WTC11 (cell line): ENCODE results near the gene NEURL4. TPM values are rescaled to one million over a fixed set of nuclear protein-coding genes. Genes with fewer than 3 reads are reported as not detected.

ENCODE experiments used
- AR ChIP-seq: fragments of 250-450 bp; sonication (Bioruptor Pico); IDR thresholded peaks from 2 replicates; pipeline ENCODE4 v1.9.0; 2021; ENCODE audit warnings: mild to moderate bottlenecking
- FOXP1 ChIP-seq: sonication (generic); formaldehyde crosslinking; IDR thresholded peaks from 2 replicates; pipeline ENCODE4 v1.8.0; 2022; ENCODE audit warnings: missing genetic modification reagents, mild to moderate bottlenecking, moderate library complexity, borderline replicate concordance
- GABPB1 ChIP-seq: sonication (generic); formaldehyde crosslinking; IDR thresholded peaks from 2 replicates; pipeline ENCODE4 v1.8.1; 2023; ENCODE audit warnings: mild to moderate bottlenecking, missing genetic modification reagents
- NR2C2 ChIP-seq: sonication (generic); formaldehyde crosslinking; IDR thresholded peaks from 2 replicates; pipeline ENCODE4 v1.8.0; 2022; ENCODE audit warnings: mild to moderate bottlenecking, missing genetic modification reagents
- NR3C1 ChIP-seq: sonication (generic); formaldehyde crosslinking; conservative IDR thresholded peaks from 2 replicates; pipeline ENCODE4 v1.8.1; 2023; ENCODE audit warnings: low read depth, mild to moderate bottlenecking, missing genetic modification reagents
- PREB ChIP-seq: sonication (generic); formaldehyde crosslinking; IDR thresholded peaks from 2 replicates; pipeline ENCODE4 v1.8.1; 2022; ENCODE audit warnings: mild to moderate bottlenecking, missing genetic modification reagents, moderate library complexity, borderline replicate concordance
- RELA ChIP-seq: sonication (generic); formaldehyde crosslinking; IDR thresholded peaks from 2 replicates; pipeline ENCODE4 v1.8.1; 2022; ENCODE audit warnings: missing genetic modification reagents, mild to moderate bottlenecking, borderline replicate concordance
- SMAD4 ChIP-seq: sonication (generic); formaldehyde crosslinking; IDR thresholded peaks from 2 replicates; pipeline ENCODE4 v1.8.0; 2022; ENCODE audit warnings: mild to moderate bottlenecking, missing genetic modification reagents
- SP1 ChIP-seq: sonication (generic); formaldehyde crosslinking; conservative IDR thresholded peaks from 2 replicates; pipeline ENCODE4 v1.8.1; 2022; ENCODE audit warnings: missing genetic modification reagents
- TEAD4 ChIP-seq: sonication (generic); formaldehyde crosslinking; IDR thresholded peaks from 2 replicates; pipeline ENCODE4 v1.8.0; 2022; ENCODE audit warnings: mild to moderate bottlenecking, missing genetic modification reagents
- ZNF263 ChIP-seq: sonication (generic); formaldehyde crosslinking; IDR thresholded peaks from 2 replicates; pipeline ENCODE4 v1.8.1; 2022; ENCODE audit warnings: low read depth, mild to moderate bottlenecking, moderate library complexity, missing genetic modification reagents
- ZNF317 ChIP-seq: sonication (generic); formaldehyde crosslinking; IDR thresholded peaks from 2 replicates; pipeline ENCODE4 v1.8.1; 2023; ENCODE audit warnings: low read depth, mild to moderate bottlenecking, moderate library complexity, missing genetic modification reagents, borderline replicate concordance
- ZNF423 ChIP-seq: fragments of 250-450 bp; sonication (Bioruptor Pico); IDR thresholded peaks from 2 replicates; pipeline ENCODE4 v2.1.2; 2022; ENCODE audit warnings: mild to moderate bottlenecking, moderate library complexity
- total RNA-seq: library from RNA; stranded (reverse); gene quantifications from 3 replicates; pipeline ENCODE4 v1.2.3, GENCODE V29; 2021
- TF ChIP-seq, protein P1 (sequence below): sonication (generic); formaldehyde crosslinking; IDR thresholded peaks from 2 replicates; pipeline ENCODE4 v1.8.0; 2022; ENCODE audit warnings: mild to moderate bottlenecking, missing genetic modification reagents
- TF ChIP-seq, protein P2 (sequence below): sonication (generic); formaldehyde crosslinking; IDR thresholded peaks from 2 replicates; pipeline ENCODE4 v1.8.1; 2023; ENCODE audit warnings: mild to moderate bottlenecking, missing genetic modification reagents, moderate library complexity
- TF ChIP-seq, protein P3 (sequence below): sonication (generic); formaldehyde crosslinking; IDR thresholded peaks from 2 replicates; pipeline ENCODE4 v1.8.1; 2023; ENCODE audit warnings: mild to moderate bottlenecking, missing genetic modification reagents
- TF ChIP-seq, protein P4 (sequence below): sonication (generic); formaldehyde crosslinking; conservative IDR thresholded peaks from 2 replicates; pipeline ENCODE4 v1.8.1; 2023; ENCODE audit warnings: mild to moderate bottlenecking, low read depth, missing genetic modification reagents, moderate library complexity
- TF ChIP-seq, protein P5 (sequence below): sonication (generic); formaldehyde crosslinking; IDR thresholded peaks from 2 replicates; pipeline ENCODE4 v1.8.1; 2022; ENCODE audit warnings: missing genetic modification reagents, borderline replicate concordance

Gene NEURL4
- total RNA-seq, 1 experiment from 2014 or later, result 64.4 TPM

DNA sequence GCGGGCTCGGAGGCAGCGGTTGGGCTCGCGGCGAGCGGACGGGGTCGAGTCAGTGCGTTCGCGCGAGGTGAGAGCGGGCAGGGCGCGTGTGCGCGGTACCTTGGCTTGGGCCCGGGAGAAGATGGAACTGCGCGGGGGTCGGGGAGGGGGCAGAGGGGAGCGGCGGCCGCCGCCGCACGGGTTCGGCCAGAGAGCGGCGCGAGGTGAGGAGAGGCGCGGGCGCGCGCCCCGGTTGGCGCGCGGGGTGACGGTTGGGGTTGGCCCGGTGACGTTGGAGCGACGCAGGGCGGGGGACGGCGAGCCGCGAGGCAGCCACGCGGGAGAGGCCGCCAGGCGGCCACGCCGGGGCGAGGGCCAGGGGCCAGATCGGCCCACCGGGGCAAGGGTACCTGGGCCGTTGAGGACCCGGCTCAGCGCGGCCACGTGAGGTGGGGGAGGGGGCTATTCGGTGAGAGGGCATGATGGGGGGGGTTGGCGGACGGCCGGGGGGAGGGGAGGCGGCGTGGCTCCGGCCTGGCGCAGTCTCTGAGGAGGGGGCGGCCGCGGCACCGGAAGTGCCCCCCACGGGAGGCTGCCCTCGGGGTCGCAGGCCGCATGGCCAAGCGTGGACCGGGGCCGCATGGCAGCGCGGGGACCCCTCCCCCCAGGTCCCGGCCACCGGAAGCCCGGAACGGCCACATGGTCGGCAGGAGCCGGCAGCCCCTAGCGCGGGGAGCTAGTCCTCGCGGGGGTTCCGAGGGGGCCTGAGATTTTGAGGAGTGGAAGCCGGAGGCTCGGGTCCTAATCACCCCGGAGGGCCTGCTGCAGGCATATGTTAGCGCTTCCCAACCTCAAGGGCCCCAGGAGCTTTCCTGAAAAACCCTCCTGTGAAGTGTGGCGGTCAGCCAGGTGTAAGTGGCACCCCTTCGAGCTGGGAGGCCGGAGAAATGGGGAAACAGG lies 21.2 kb downstream of the NEURL4 start (continued):
- TF ChIP-seq, protein P1, sequence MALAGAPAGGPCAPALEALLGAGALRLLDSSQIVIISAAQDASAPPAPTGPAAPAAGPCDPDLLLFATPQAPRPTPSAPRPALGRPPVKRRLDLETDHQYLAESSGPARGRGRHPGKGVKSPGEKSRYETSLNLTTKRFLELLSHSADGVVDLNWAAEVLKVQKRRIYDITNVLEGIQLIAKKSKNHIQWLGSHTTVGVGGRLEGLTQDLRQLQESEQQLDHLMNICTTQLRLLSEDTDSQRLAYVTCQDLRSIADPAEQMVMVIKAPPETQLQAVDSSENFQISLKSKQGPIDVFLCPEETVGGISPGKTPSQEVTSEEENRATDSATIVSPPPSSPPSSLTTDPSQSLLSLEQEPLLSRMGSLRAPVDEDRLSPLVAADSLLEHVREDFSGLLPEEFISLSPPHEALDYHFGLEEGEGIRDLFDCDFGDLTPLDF (CRISPR knock-in tag), result no peak
- TF ChIP-seq RELA (0 out of 2 replicates have a peak, but pooled peaks have one; percentile 53), ZNF423 (no peak), ZNF263 (CRISPR knock-in tag) (0 out of 2 replicates have a peak, but pooled peaks have one; percentile 26), SP1 (CRISPR knock-in tag) (no peak; the same call in 1 of the 2 replicates), ZNF317 (CRISPR knock-in tag) (peak; percentile 30; the same call in 1 of the 2 replicates), GABPB1 (CRISPR knock-in tag) (peak; percentile 41), PREB (CRISPR knock-in tag) (no peak), AR (CRISPR knock-in tag) (no peak), TEAD4 (CRISPR knock-in tag) (no peak), NR3C1 (CRISPR knock-in tag) (no peak), FOXP1 (peak; percentile 13), NR2C2 (CRISPR knock-in tag) (no peak), SMAD4 (CRISPR knock-in tag) (no peak)
- TF ChIP-seq, protein P2, sequence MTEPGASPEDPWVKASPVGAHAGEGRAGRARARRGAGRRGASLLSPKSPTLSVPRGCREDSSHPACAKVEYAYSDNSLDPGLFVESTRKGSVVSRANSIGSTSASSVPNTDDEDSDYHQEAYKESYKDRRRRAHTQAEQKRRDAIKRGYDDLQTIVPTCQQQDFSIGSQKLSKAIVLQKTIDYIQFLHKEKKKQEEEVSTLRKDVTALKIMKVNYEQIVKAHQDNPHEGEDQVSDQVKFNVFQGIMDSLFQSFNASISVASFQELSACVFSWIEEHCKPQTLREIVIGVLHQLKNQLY (CRISPR knock-in tag), result peak; percentile 13; the same call in 1 of the 2 replicates
- TF ChIP-seq, protein P3, sequence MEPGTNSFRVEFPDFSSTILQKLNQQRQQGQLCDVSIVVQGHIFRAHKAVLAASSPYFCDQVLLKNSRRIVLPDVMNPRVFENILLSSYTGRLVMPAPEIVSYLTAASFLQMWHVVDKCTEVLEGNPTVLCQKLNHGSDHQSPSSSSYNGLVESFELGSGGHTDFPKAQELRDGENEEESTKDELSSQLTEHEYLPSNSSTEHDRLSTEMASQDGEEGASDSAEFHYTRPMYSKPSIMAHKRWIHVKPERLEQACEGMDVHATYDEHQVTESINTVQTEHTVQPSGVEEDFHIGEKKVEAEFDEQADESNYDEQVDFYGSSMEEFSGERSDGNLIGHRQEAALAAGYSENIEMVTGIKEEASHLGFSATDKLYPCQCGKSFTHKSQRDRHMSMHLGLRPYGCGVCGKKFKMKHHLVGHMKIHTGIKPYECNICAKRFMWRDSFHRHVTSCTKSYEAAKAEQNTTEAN, result no peak; the same call in 1 of the 2 replicates
- TF ChIP-seq, protein P4, sequence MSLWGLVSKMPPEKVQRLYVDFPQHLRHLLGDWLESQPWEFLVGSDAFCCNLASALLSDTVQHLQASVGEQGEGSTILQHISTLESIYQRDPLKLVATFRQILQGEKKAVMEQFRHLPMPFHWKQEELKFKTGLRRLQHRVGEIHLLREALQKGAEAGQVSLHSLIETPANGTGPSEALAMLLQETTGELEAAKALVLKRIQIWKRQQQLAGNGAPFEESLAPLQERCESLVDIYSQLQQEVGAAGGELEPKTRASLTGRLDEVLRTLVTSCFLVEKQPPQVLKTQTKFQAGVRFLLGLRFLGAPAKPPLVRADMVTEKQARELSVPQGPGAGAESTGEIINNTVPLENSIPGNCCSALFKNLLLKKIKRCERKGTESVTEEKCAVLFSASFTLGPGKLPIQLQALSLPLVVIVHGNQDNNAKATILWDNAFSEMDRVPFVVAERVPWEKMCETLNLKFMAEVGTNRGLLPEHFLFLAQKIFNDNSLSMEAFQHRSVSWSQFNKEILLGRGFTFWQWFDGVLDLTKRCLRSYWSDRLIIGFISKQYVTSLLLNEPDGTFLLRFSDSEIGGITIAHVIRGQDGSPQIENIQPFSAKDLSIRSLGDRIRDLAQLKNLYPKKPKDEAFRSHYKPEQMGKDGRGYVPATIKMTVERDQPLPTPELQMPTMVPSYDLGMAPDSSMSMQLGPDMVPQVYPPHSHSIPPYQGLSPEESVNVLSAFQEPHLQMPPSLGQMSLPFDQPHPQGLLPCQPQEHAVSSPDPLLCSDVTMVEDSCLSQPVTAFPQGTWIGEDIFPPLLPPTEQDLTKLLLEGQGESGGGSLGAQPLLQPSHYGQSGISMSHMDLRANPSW (CRISPR knock-in tag), result no peak
- TF ChIP-seq, protein P5, sequence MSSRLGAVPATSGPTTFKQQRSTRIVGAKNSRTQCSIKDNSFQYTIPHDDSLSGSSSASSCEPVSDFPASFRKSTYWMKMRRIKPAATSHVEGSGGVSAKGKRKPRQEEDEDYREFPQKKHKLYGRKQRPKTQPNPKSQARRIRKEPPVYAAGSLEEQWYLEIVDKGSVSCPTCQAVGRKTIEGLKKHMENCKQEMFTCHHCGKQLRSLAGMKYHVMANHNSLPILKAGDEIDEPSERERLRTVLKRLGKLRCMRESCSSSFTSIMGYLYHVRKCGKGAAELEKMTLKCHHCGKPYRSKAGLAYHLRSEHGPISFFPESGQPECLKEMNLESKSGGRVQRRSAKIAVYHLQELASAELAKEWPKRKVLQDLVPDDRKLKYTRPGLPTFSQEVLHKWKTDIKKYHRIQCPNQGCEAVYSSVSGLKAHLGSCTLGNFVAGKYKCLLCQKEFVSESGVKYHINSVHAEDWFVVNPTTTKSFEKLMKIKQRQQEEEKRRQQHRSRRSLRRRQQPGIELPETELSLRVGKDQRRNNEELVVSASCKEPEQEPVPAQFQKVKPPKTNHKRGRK, result no peak
